B cell (primary cell): ENCODE results near the gene HOXA3.
A peak's percentile ranks its signal among the peaks of the same experiment; 100 is the strongest.

Experiments used
- EZH2 ChIP-seq: IDR thresholded peaks from 2 replicates; pipeline ENCODE4 v1.6.1; 2012; ENCODE audit warnings: borderline replicate concordance, low read depth, mild to moderate bottlenecking, moderate library complexity, low read length; ENCODE audit not compliant: insufficient read depth, poor library complexity, severe bottlenecking
- TF ChIP-seq, protein P1 (sequence below): fragments of 200-600 bp; IDR thresholded peaks from one replicate; pipeline ENCODE4 v1.8.0; 2022; ENCODE audit warnings: antibody characterized with exemption, mild to moderate bottlenecking

DNA sequence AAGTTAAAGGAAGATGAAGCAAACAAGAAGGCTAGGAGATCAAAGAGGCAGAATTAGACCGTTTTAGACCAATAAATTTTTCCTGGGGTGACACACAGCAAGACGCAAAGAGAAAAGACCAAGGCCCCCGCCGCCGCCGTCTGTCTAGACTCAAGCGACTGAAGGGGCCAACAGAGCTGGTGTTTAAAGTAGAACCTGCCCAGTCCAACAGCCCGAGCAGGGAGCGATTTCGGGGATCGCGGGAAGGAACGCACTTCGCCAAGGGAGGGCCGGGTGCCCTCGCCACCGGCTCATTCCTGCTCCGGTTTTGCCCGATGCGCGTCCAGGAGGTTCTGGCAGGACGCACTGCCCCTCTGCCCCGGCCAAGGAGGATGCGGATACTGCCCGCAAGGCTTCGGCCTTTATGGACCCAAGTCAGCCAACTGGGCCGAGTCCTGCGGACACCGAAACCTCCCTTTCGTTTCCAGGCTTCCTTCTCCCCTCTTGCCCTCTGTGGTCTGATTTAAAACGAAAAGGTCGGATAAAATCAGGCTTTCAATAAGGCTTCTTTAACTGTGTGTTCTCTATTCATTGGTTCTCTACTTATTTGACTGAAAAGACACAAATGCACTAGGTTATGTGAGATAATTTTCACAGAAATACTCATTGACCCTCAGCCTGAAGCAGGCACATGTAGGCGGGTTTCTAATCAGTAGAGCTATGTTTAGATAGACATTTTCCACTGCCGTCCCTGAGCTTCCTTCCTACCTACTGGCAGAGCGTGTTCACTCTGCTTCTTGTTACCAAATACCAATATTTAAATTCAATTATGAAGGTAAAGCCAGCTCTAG is 6.3 kb upstream of the HOXA3 start:
- TF ChIP-seq, protein P1, sequence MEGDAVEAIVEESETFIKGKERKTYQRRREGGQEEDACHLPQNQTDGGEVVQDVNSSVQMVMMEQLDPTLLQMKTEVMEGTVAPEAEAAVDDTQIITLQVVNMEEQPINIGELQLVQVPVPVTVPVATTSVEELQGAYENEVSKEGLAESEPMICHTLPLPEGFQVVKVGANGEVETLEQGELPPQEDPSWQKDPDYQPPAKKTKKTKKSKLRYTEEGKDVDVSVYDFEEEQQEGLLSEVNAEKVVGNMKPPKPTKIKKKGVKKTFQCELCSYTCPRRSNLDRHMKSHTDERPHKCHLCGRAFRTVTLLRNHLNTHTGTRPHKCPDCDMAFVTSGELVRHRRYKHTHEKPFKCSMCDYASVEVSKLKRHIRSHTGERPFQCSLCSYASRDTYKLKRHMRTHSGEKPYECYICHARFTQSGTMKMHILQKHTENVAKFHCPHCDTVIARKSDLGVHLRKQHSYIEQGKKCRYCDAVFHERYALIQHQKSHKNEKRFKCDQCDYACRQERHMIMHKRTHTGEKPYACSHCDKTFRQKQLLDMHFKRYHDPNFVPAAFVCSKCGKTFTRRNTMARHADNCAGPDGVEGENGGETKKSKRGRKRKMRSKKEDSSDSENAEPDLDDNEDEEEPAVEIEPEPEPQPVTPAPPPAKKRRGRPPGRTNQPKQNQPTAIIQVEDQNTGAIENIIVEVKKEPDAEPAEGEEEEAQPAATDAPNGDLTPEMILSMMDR: no peak
- TF ChIP-seq EZH2: peak; percentile 63
